Measurements from ENCODE around the gene ENTR1. TPM values are rescaled to one million over a fixed set of nuclear protein-coding genes. Genes with fewer than 3 reads are reported as not detected.

ENTR1 gene
- total and polyA plus RNA-seq, 2 of the 13 experiments (the other 11 are each of a cell fraction or from before 2014, with no cell fraction given), result 70.1 to 76.4 TPM

GRCh38 chr9:136439481-136440408 lies 29.3 kb upstream of the ENTR1 start, which contains the start of gene INPP5E (continued):
- TF ChIP-seq BRCA1 (CRISPR knock-in tag; IDR thresholded peaks at IDR 0.05) (no peak), ZNF749 (CRISPR knock-in tag; IDR thresholded peaks at IDR 0.05; ENCODE audit: borderline replicate concordance) (peak; percentile 49; the same call in 1 of the 2 replicates), MED8 (CRISPR knock-in tag; IDR thresholded peaks at IDR 0.05; ENCODE audit: insufficient replicate concordance) (no peak), NAIF1 (CRISPR knock-in tag; IDR thresholded peaks at IDR 0.05; ENCODE audit: borderline replicate concordance) (no peak), ZNF816 (CRISPR knock-in tag; IDR thresholded peaks at IDR 0.05; ENCODE audit: borderline replicate concordance) (no peak; the same call in 1 of the 2 replicates), E2F1 (CRISPR knock-in tag; IDR thresholded peaks at IDR 0.05) (no peak), ERF (CRISPR knock-in tag; IDR thresholded peaks at IDR 0.05) (no peak), CHCHD3 (CRISPR knock-in tag; IDR thresholded peaks at IDR 0.05) (no peak), ZNF512 (CRISPR knock-in tag; IDR thresholded peaks at IDR 0.05) (no peak), ZNF850 (CRISPR knock-in tag; conservative IDR thresholded peaks at IDR 0.05) (no peak), ZBTB25 (CRISPR knock-in tag; IDR thresholded peaks at IDR 0.05) (no peak), POLR2G (IDR thresholded peaks at IDR 0.05; ENCODE audit: low read depth, low read length) (peak; percentile 66), SRF (IDR thresholded peaks at IDR 0.05; ENCODE audit: low read depth, low read length) (no peak), ZBTB21 (CRISPR knock-in tag; IDR thresholded peaks at IDR 0.05) (no peak), ZNF33A (CRISPR knock-in tag; IDR thresholded peaks at IDR 0.05; ENCODE audit: borderline replicate concordance) (no peak), JDP2 (CRISPR knock-in tag; IDR thresholded peaks at IDR 0.05; ENCODE audit: borderline replicate concordance) (no peak), MED13 (CRISPR knock-in tag; IDR thresholded peaks at IDR 0.05) (0 out of 2 replicates have a peak, but pooled peaks have one; percentile 31), NFATC3 (CRISPR knock-in tag; IDR thresholded peaks at IDR 0.05) (no peak), ZNF281 (CRISPR knock-in tag; IDR thresholded peaks at IDR 0.05; ENCODE audit: borderline replicate concordance) (no peak), HNF4A (CRISPR knock-in tag; IDR thresholded peaks at IDR 0.05) (no peak)

Data from HepG2 (cell line).